ENCODE results near the gene PACSIN1.

Gene PACSIN1

DNA sequence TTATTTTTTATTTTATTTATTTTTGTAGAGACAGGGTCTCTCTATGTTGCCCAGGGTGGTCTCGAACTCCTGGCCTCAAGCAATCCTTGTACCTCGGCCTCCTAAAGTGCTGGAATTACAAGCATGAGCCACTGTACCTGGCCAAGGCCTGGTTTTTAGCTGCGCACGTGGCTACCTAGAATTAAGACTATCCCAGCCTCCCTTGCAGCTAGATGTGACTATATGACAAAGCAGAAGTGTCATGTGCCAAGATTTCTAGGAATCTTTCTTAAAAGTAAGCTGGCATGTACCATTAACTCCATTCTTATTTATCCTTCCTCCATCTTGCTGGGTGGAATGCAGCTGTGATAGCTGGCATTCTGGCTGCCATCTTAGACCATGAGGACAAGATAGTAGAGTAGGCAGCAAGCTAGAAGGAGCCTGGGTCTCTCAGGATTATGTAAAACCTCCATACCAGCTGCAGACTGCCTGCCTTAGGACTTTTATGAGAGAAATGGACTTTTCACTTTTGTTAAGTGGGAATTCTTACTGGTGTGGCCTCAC lies 92.4 kb downstream of the PACSIN1 start:
- no peaks in the 10 kb centered on the region for H3K4me1 ChIP-seq
- H3K9me3 ChIP-seq = no peaks in the 10 kb centered on the region
- H3K27me3 ChIP-seq = no peaks in the 10 kb centered on the region
- no peak overlapping the region for H3K4me3 ChIP-seq (ENCODE audit: low read depth, low read length)
- no peak for DNase-seq
- H3K36me3 ChIP-seq = no peaks in the 10 kb centered on the region
- TF ChIP-seq, protein P1, sequence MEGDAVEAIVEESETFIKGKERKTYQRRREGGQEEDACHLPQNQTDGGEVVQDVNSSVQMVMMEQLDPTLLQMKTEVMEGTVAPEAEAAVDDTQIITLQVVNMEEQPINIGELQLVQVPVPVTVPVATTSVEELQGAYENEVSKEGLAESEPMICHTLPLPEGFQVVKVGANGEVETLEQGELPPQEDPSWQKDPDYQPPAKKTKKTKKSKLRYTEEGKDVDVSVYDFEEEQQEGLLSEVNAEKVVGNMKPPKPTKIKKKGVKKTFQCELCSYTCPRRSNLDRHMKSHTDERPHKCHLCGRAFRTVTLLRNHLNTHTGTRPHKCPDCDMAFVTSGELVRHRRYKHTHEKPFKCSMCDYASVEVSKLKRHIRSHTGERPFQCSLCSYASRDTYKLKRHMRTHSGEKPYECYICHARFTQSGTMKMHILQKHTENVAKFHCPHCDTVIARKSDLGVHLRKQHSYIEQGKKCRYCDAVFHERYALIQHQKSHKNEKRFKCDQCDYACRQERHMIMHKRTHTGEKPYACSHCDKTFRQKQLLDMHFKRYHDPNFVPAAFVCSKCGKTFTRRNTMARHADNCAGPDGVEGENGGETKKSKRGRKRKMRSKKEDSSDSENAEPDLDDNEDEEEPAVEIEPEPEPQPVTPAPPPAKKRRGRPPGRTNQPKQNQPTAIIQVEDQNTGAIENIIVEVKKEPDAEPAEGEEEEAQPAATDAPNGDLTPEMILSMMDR (IDR thresholded peaks at IDR 0.05; ENCODE audit: low read depth, low read length) = no peak

DNA sequence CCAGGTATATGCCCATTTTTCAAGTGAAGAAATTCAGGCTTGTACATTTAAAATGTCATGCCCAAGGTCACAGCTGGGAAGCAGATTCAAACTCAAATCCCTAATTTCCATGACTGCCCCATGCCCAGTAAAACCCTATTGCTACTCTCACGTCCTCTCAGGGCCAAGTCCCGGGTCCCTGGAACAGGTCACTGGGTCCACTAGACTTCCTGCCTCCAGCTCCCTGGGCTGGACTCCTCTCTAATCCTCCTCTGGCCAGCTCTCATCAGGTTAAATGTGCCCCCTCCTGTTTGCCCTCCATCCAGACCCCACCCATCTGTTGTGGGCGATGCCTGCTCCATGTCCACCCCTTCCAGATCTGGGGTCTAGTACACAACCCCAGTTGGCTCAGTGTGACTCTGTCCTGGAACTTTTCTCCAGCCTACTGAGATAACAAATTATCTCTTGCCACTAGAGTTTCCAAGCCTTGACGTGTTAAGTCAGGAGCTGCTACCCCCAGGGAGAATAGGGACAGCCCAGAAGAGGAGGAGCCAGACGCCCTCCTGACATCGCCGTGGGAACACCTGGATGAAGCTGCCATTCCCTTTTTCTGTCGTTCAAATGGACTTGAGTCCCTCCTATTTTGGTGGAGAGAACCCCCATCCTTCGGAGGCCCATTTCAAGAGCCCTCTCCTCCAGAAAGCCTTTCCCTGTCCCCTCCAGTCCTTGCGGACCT lies 93.9 kb downstream of the PACSIN1 start:
- no peak for DNase-seq
- Histone ChIP-seq H3K9me3 (no peaks in the 10 kb centered on the region), H3K4me3 (ENCODE audit: low read depth, low read length) (no peak overlapping the region), H3K36me3 (no peaks in the 10 kb centered on the region), H3K27me3 (no peaks in the 10 kb centered on the region), H3K4me1 (no peaks in the 10 kb centered on the region)
- TF ChIP-seq, protein P1 (IDR thresholded peaks at IDR 0.05; ENCODE audit: low read depth, low read length) = no peak

DNA sequence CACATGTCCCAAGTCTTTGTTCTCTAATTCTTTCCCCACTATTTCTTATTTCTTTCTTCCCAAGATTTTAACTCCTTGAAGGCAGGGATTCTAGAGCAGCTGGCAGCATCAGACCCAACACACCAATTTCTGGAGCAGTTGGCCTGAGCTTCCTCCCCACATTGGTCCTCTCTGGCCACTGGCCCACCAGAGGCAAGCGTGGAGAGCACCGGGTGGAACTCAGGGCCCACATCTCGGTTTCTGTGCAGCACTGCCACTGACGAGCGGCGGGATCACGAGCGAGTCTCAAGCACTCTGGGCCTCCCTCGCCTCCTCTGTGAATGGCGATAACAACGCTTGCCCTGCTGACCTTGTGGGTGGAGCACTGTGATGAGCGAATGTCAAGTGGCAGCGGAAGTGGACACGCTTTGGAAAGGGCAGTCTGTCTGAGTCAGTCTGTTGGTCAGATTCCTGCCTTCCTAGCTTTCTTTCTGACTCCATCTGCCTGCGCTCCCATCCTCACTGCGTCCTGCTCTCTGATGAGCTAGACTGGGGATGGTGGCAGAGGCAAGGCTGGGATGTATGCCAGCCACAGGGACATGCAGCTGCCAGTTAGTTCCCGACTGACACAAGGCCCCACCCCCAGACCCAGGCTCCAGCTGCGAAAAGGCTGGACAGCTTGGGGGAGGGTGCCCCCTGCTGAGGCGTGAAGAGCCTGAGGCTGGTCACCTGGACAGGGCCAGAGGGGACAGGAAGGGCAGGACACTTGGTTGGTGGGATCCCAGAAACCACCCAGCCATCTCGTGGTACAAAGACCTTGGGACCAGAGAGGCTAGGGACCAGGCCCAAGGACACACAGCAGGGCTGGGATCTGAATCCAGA lies 94.7 kb downstream of the PACSIN1 start:
- Histone ChIP-seq H3K9me3 (no peaks in the 10 kb centered on the region), H3K36me3 (no peaks in the 10 kb centered on the region), H3K4me1 (no peaks in the 10 kb centered on the region), H3K4me3 (ENCODE audit: low read depth, low read length) (no peak overlapping the region), H3K27me3 (no peaks in the 10 kb centered on the region)
- TF ChIP-seq, protein P1 (IDR thresholded peaks at IDR 0.05; ENCODE audit: low read depth, low read length) = no peak
- DNase-seq = peak; percentile 36

DNA sequence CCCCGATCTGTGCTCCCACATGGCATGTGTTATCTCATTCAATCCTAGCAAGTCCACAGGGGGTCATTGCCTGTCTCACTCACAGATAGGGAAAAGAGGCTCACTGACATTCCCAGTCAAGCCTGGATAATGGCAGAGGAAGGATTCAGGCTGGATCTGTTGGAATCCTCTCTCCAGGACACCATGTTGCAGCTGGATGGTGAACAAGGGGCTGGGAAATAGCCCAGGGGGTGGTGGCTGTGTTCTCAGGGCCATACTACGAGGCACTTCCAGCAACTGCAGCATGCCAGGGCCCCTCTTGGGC lies 95.3 kb downstream of the PACSIN1 start:
- Histone ChIP-seq H3K27me3 (no peaks in the 10 kb centered on the region), H3K9me3 (no peaks in the 10 kb centered on the region), H3K4me1 (no peaks in the 10 kb centered on the region), H3K36me3 (no peaks in the 10 kb centered on the region), H3K4me3 (ENCODE audit: low read depth, low read length) (no peak overlapping the region)
- DNase-seq = no peak
- TF ChIP-seq, protein P1 (IDR thresholded peaks at IDR 0.05; ENCODE audit: low read depth, low read length) = no peak

DNA sequence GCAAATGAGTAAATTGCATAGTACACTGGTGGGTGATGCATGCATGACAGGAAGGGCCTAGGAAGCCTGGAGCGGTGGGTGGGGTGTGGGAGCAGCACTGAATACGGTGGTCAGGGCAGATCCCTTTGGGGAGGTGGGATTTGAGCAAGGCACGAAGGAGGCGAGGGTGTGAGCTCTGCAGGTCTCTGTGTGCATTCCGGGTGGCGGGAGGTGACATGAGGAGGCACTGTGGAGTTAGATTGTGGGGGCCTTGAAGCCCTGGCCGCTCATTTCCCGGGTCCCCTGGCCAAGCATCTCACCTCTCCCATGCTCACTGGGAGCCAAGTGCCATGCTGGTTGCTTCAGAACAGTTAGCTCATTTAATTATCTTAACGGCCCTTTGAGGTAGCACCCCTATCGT lies 96.5 kb downstream of the PACSIN1 start:
- Histone ChIP-seq H3K36me3 (no peaks in the 10 kb centered on the region), H3K27me3 (no peaks in the 10 kb centered on the region), H3K4me3 (ENCODE audit: low read depth, low read length) (no peak overlapping the region), H3K4me1 (no peaks in the 10 kb centered on the region), H3K9me3 (no peaks in the 10 kb centered on the region)
- DNase-seq = no peak
- TF ChIP-seq, protein P1 (IDR thresholded peaks at IDR 0.05; ENCODE audit: low read depth, low read length) = no peak
